Natural killer cell (primary cell): ENCODE measurements around the gene CEMIP. TPM values are rescaled to one million over a fixed set of nuclear protein-coding genes. Genes with fewer than 3 reads are reported as not detected.

Experiments
- ATAC-seq, 3 donors: fragments of 150-1000 bp in 2 of 3; fragments of 200-7000 bp in 1 of 3; cut with Tn5 transposase; 1 replicate in 1 of 3; 2 replicates in 2 of 3; pipeline ENCODE4 v1.10.0; 2021; ENCODE audit warnings: mild to moderate bottlenecking in 2 of 3, moderate library complexity in 2 of 3
- DNase-seq, 2 donors: peaks; one replicate each; pipeline versions ENCODE4 v3.0.0 to v3.0.0-alpha.2; 2013 to 2021; ENCODE audit warnings: mixed read lengths in 1 of 2
- H3K27ac ChIP-seq: one replicate; pipeline ENCODE4 v1.5.1; 2013; ENCODE audit warnings: mild to moderate bottlenecking, low read length
- H3K27me3 ChIP-seq: one replicate; pipeline ENCODE4 v1.6.1; 2013; ENCODE audit warnings: low read length; ENCODE audit not compliant: control insufficient read depth, insufficient read depth
- H3K36me3 ChIP-seq: one replicate; pipeline ENCODE4 v1.6.1; 2013; ENCODE audit warnings: low read length; ENCODE audit not compliant: control insufficient read depth, insufficient read depth
- H3K4me1 ChIP-seq: one replicate; pipeline ENCODE4 v1.6.1; 2013; ENCODE audit warnings: low read length; ENCODE audit not compliant: control insufficient read depth, insufficient read depth
- H3K4me3 ChIP-seq: one replicate; pipeline ENCODE4 v1.5.1; 2013; ENCODE audit warnings: low read length
- H3K9me3 ChIP-seq: one replicate; pipeline ENCODE4 v1.6.1; 2013; ENCODE audit warnings: low read length; ENCODE audit not compliant: control insufficient read depth, insufficient read depth
- H3K27ac Mint-ChIP-seq, 2 donors: one replicate each; pipeline ENCODE4 v1.8.0; 2022; ENCODE audit warnings: mild to moderate bottlenecking in 2 of 2, mixed read lengths in 2 of 2, moderate library complexity in 1 of 2
- H3K27me3 Mint-ChIP-seq, 2 donors: one replicate each; pipeline ENCODE4 v1.8.0; 2022; ENCODE audit warnings: low read depth in 2 of 2, mixed read lengths in 2 of 2
- H3K36me3 Mint-ChIP-seq: one replicate; pipeline ENCODE4 v1.8.0; 2022; ENCODE audit warnings: mixed read lengths
- H3K4me1 Mint-ChIP-seq, 2 donors: one replicate each; pipeline ENCODE4 v1.8.0; 2022; ENCODE audit warnings: mixed read lengths in 2 of 2
- H3K4me3 Mint-ChIP-seq: one replicate; pipeline ENCODE4 v1.8.0; 2022; ENCODE audit warnings: mild to moderate bottlenecking, moderate library complexity, mixed read lengths
- H3K9me3 Mint-ChIP-seq, 2 donors: one replicate each; pipeline ENCODE4 v1.8.0; 2022; ENCODE audit warnings: mixed read lengths in 2 of 2
- WGBS: methylation state at CpG from one replicate; pipeline ENCODE4 v1.1.7; 2013; ENCODE audit warnings: missing lambda C conversion rate; ENCODE audit not compliant: insufficient coverage; 5-methylcytosine and 5-hydroxymethylcytosine counted together
- intact Hi-C: fragments of 100-400 bp; cut with micrococcal nuclease; formaldehyde crosslinking; loops from one replicate; pipeline ENCODE4 v1.14.2; 2022
- total RNA-seq, 4 donors: library from RNA; stranded (reverse); fragments of 120-200 nt in 1 of 4; gene quantifications; one replicate each; pipeline versions ENCODE4 v1.2.3 to v1.2.4, GENCODE V29; 2013 to 2022
- TF ChIP-seq, protein P1 (sequence below): fragments of 200-600 bp; IDR thresholded peaks from one replicate; pipeline ENCODE4 v1.8.0; 2022; ENCODE audit warnings: antibody characterized with exemption

CEMIP gene
- total RNA-seq, 3 donors from 2014 or later (not counting 1 experiment from before 2014, with no cell fraction given) = 0.07 to 0.82 TPM; not detected in 1

DNA sequence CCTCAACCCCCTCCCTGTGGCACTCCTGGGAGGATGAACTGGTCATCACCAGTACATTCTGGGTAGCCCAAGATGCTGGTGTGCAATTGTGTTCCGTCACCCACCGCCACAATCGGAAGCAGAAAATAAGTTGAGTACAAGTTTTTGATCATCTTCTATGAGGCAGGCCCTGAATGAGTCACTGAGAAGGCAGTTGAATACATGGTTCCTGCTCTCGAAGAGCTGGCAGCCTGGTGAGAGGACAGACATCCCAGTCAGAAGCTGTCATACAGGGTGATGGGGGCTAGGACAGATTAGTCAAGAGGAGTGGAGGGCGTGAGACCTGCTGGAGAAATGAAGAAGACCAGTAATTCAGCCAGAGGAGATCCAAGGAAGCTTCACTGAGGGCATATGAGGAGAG, 6.2 kb downstream of the CEMIP start:
- Histone ChIP-seq H3K27me3 (no peaks in the 10 kb centered on the region), H3K4me1 (no peaks in the 10 kb centered on the region), H3K36me3 (no peaks in the 10 kb centered on the region), H3K27ac (no peak overlapping the region), H3K4me3 (no peak overlapping the region), H3K9me3 (no peaks in the 10 kb centered on the region)
- Mint-ChIP-seq H3K4me1 (peaks cover 0 to 4% of the 10 kb centered on the region in 2 donors), H3K27ac (no peak overlapping the region), H3K36me3 (no peaks in the 10 kb centered on the region), H3K9me3 (no peaks in the 10 kb centered on the region), H3K4me3 (no peak overlapping the region), H3K27me3 (peaks cover 26 to 43% of the 10 kb centered on the region in 2 donors)
- ATAC-seq (no peak), DNase-seq (no peak)
- intact Hi-C loops = no loop called here
- TF ChIP-seq, protein P1, sequence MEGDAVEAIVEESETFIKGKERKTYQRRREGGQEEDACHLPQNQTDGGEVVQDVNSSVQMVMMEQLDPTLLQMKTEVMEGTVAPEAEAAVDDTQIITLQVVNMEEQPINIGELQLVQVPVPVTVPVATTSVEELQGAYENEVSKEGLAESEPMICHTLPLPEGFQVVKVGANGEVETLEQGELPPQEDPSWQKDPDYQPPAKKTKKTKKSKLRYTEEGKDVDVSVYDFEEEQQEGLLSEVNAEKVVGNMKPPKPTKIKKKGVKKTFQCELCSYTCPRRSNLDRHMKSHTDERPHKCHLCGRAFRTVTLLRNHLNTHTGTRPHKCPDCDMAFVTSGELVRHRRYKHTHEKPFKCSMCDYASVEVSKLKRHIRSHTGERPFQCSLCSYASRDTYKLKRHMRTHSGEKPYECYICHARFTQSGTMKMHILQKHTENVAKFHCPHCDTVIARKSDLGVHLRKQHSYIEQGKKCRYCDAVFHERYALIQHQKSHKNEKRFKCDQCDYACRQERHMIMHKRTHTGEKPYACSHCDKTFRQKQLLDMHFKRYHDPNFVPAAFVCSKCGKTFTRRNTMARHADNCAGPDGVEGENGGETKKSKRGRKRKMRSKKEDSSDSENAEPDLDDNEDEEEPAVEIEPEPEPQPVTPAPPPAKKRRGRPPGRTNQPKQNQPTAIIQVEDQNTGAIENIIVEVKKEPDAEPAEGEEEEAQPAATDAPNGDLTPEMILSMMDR = no peak
- 82% methylated on average over 5 of the region's 5 CpGs for WGBS

DNA sequence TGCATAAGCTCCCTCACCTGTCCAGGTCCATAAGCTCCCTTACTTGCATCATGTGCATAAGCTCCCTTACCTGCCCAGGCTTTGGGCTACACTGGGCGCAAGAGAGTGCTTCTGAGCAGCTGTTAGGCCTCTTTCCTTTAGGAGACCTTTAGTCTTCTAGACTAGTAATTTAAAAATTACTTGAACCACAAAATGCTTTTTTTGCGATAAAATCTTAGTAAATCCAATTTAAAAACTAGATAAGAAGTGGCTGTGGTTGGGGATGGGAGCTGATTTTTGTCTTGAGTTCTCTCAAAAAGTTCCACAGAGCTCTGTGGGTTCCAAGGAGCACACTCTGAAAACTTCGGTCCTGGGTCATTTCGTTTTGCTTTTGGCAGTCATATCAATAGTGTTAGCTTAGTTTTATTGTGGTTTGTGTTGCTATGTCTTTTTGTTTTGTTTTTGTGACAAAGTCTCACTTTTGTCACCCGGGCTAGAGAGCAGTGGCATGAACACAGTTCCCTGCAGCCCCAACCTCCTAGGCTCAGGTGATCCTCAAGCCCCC, 6.7 kb downstream of the CEMIP start:
- H3K27me3 ChIP-seq = no peaks in the 10 kb centered on the region
- H3K36me3 Mint-ChIP-seq = no peaks in the 10 kb centered on the region
- no peaks in the 10 kb centered on the region for H3K9me3 Mint-ChIP-seq
- TF ChIP-seq, protein P1 = no peak
- intact Hi-C loops = no loop called here
- WGBS = 78% methylated on average over 4 of the region's 5 CpGs
- peaks cover 0 to 4% of the 10 kb centered on the region in 2 donors for H3K4me1 Mint-ChIP-seq
- H3K4me3 Mint-ChIP-seq = no peak overlapping the region
- H3K27ac ChIP-seq = no peak overlapping the region
- no peak for ATAC-seq
- no peaks in the 10 kb centered on the region for H3K9me3 ChIP-seq
- peaks cover 28 to 38% of the 10 kb centered on the region in 2 donors for H3K27me3 Mint-ChIP-seq
- H3K27ac Mint-ChIP-seq = no peak overlapping the region
- no peak overlapping the region for H3K4me3 ChIP-seq
- H3K36me3 ChIP-seq = no peaks in the 10 kb centered on the region
- no peaks in the 10 kb centered on the region for H3K4me1 ChIP-seq
- DNase-seq = no peak

DNA sequence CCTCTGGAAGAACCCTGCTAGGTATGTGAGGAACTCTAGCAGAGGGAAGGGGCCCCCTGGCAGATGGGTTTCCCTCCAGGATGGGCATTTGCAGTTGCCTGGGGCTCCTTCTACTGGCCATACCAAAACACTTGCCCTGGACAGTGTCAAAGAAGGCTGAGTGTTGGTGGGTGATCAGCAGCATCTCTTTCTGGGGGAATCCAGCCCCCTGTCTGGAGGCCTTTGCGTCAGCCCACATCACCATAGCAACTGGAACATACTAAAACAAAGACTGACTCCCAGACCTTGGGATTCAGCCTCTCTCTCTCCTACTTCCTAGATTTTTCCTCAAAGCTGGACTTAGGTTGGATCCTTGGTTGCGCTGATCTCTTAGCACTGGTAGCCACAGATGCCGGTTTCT, 8.1 kb downstream of the CEMIP start:
- H3K4me1 ChIP-seq = no peaks in the 10 kb centered on the region
- WGBS = 95% methylated on average over 3 of the region's 3 CpGs
- TF ChIP-seq, protein P1 = no peak
- Mint-ChIP-seq H3K9me3 (no peaks in the 10 kb centered on the region), H3K27ac (no peak overlapping the region), H3K27me3 (peaks cover 20 to 34% of the 10 kb centered on the region in 2 donors), H3K36me3 (no peaks in the 10 kb centered on the region), H3K4me3 (no peak overlapping the region), H3K4me1 (peaks cover 0 to 4% of the 10 kb centered on the region in 2 donors)
- H3K9me3 ChIP-seq = no peaks in the 10 kb centered on the region
- H3K27ac ChIP-seq = no peak overlapping the region
- no peak for ATAC-seq
- H3K36me3 ChIP-seq = no peaks in the 10 kb centered on the region
- H3K27me3 ChIP-seq = no peaks in the 10 kb centered on the region
- intact Hi-C loops = no loop called here
- no peak for DNase-seq
- H3K4me3 ChIP-seq = no peak overlapping the region

DNA sequence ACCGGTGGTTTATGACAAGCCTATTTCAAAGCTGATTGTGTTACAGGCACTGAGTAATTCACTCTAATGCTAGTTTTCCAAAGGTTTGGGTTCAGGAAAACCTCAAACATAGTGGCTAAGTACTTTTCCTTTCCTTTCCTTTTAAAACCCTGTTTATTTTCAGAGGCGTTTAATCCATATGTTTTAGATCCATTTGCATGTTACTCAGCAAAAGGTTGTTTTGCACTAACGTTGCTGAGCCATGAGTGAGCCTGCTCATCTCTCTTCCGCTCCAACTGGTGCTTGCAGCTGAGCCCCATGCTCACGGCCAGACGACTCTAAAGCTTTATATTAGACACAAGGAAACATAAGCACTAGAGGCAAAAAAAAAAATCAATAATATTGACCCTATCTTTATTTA, 9.4 kb downstream of the CEMIP start:
- H3K4me3 Mint-ChIP-seq = no peak overlapping the region
- no peaks in the 10 kb centered on the region for H3K27me3 ChIP-seq
- no peak for DNase-seq
- no peaks in the 10 kb centered on the region for H3K4me1 ChIP-seq
- no peaks in the 10 kb centered on the region for H3K36me3 Mint-ChIP-seq
- H3K27me3 Mint-ChIP-seq = peaks cover 17 to 36% of the 10 kb centered on the region in 2 donors
- TF ChIP-seq, protein P1 = no peak
- no peak overlapping the region for H3K27ac Mint-ChIP-seq
- no peaks in the 10 kb centered on the region for H3K9me3 ChIP-seq
- 86% methylated on average over 6 of the region's 6 CpGs for WGBS
- no peak for ATAC-seq
- H3K9me3 Mint-ChIP-seq = no peaks in the 10 kb centered on the region
- no peaks in the 10 kb centered on the region for H3K36me3 ChIP-seq
- no peak overlapping the region for H3K27ac ChIP-seq
- H3K4me3 ChIP-seq = no peak overlapping the region
- intact Hi-C loops = no loop called here
- peaks cover 0 to 4% of the 10 kb centered on the region in 2 donors for H3K4me1 Mint-ChIP-seq
